Peyer's patch (tissue), 4 donors: Measurements from ENCODE around the gene SURF1. TPM values are rescaled to one million over a fixed set of nuclear protein-coding genes. Genes with fewer than 3 reads are reported as not detected.

Experiments
- DNase-seq, 3 donors: peaks; one replicate each; pipeline ENCODE4 v3.0.0-alpha.2; 2017 to 2019
- H3K27ac ChIP-seq, 4 donors: fragments of 200-600 bp; sonication (generic); one replicate each; pipeline ENCODE4 v1.5.1; 2016 to 2019
- H3K27me3 ChIP-seq, 2 donors: fragments of 200-600 bp; sonication (generic); one replicate each; pipeline ENCODE4 v1.5.1; 2019
- H3K36me3 ChIP-seq, 3 donors: fragments of 200-600 bp; sonication (generic); one replicate each; pipeline ENCODE4 v1.5.1; 2016 to 2019
- H3K4me1 ChIP-seq, 4 donors: fragments of 200-600 bp; sonication (generic); one replicate each; pipeline ENCODE4 v1.5.1; 2016 to 2019
- H3K4me3 ChIP-seq, 4 donors: fragments of 200-600 bp; sonication (generic); 1 replicate in 3 of 4; 2 replicates in 1 of 4; pipeline ENCODE4 v1.5.1; 2016 to 2019; ENCODE audit warnings: mild to moderate bottlenecking in 1 of 4
- H3K9me3 ChIP-seq, 4 donors: fragments of 200-600 bp; sonication (generic); one replicate each; pipeline ENCODE4 v1.5.1; 2016 to 2019; ENCODE audit warnings: mild to moderate bottlenecking in 1 of 4
- CTCF ChIP-seq, 6 experiments: fragments of 450-650 bp in 4 of 6; fragments of 200-600 bp in 2 of 6; sonication (generic) in 1 of 6; IDR thresholded peaks; one replicate each; pipeline ENCODE4 v1.5.1; 2017 to 2019; ENCODE audit warnings: antibody characterized with exemption in 6 of 6, mild to moderate bottlenecking in 3 of 6, moderate library complexity in 1 of 6
- POLR2A ChIP-seq, 2 donors: fragments of 450-650 bp; IDR thresholded peaks; one replicate each; pipeline ENCODE4 v1.5.1; 2017; ENCODE audit warnings: antibody characterized with exemption in 2 of 2, mild to moderate bottlenecking in 2 of 2, moderate library complexity in 2 of 2
- total RNA-seq, 4 donors: library from RNA; depleted of rRNA; stranded (reverse); fragments of >200 nt; gene quantifications; one replicate each; pipeline ENCODE4 v1.1.0, GENCODE V29; 2016

SURF1 gene
- total RNA-seq, 4 donors from 2014 or later, result 41.2 to 75.1 (median 53.4) TPM

GRCh38 chr9:133370685-133371084, 14.4 kb upstream of the SURF1 start:
- peak in 2 of 3 donors; percentile 55 to 71 for DNase-seq
- peaks cover 0 to 45% (median 0%) of the 10 kb centered on the region in 3 donors for H3K36me3 ChIP-seq
- H3K27ac ChIP-seq, result peak overlapping the region; percentile 71 to 85 (median 76)
- peak overlapping the region in 3 of 4 donors; percentile 7 to 16 (median 12) for H3K4me3 ChIP-seq
- no peaks in the 10 kb centered on the region for H3K27me3 ChIP-seq
- TF ChIP-seq POLR2A (IDR thresholded peaks at IDR 0.05), result no peak
- TF ChIP-seq CTCF (IDR thresholded peaks at IDR 0.05), result no peak
- peaks cover 18 to 82% (median 30%) of the 10 kb centered on the region in 4 donors for H3K4me1 ChIP-seq
- no peaks in the 10 kb centered on the region for H3K9me3 ChIP-seq

GRCh38 chr9:133369933-133370332, 13.6 kb upstream of the SURF1 start:
- H3K36me3 ChIP-seq, result peaks cover 0 to 53% (median 0%) of the 10 kb centered on the region in 3 donors
- H3K4me3 ChIP-seq, result peak overlapping the region in 1 of 4 donors; percentile 20
- DNase-seq, result no peak
- peaks cover 14 to 82% (median 30%) of the 10 kb centered on the region in 4 donors for H3K4me1 ChIP-seq
- H3K27ac ChIP-seq, result peak overlapping the region; percentile 71 to 85 (median 76)
- H3K27me3 ChIP-seq, result no peaks in the 10 kb centered on the region
- no peaks in the 10 kb centered on the region for H3K9me3 ChIP-seq
- TF ChIP-seq CTCF (IDR thresholded peaks at IDR 0.05), result no peak
- no peak for TF ChIP-seq POLR2A (IDR thresholded peaks at IDR 0.05)

GRCh38 chr9:133369422-133369821, 13.1 kb upstream of the SURF1 start:
- Histone ChIP-seq H3K27me3 (no peaks in the 10 kb centered on the region), H3K27ac (peak overlapping the region; percentile 13 to 85 (median 76)), H3K9me3 (no peaks in the 10 kb centered on the region), H3K36me3 (peaks cover 0 to 58% (median 0%) of the 10 kb centered on the region in 3 donors), H3K4me1 (peaks cover 14 to 77% (median 28%) of the 10 kb centered on the region in 4 donors), H3K4me3 (peak overlapping the region in 1 of 4 donors; percentile 20)
- no peak for DNase-seq
- TF ChIP-seq CTCF (IDR thresholded peaks at IDR 0.05) (no peak), POLR2A (IDR thresholded peaks at IDR 0.05) (no peak)

GRCh38 chr9:133368249-133368881, 12.1 kb upstream of the SURF1 start:
- no peaks in the 10 kb centered on the region for H3K27me3 ChIP-seq
- peak in 1 of 3 donors; percentile 78 for DNase-seq
- peak in 1 of 2 donors; percentile 13 for TF ChIP-seq POLR2A (IDR thresholded peaks at IDR 0.05)
- no peak for TF ChIP-seq CTCF (IDR thresholded peaks at IDR 0.05)
- H3K27ac ChIP-seq, result peak overlapping the region; percentile 13 to 85 (median 76)
- H3K9me3 ChIP-seq, result no peaks in the 10 kb centered on the region
- peaks cover 14 to 68% (median 25%) of the 10 kb centered on the region in 4 donors for H3K4me1 ChIP-seq
- H3K36me3 ChIP-seq, result peaks cover 0 to 67% (median 0%) of the 10 kb centered on the region in 3 donors
- peak overlapping the region in 2 of 4 donors; percentile 22 to 32 for H3K4me3 ChIP-seq

- Histone ChIP-seq H3K4me3 (peak overlapping the region in 2 of 4 donors; percentile 22 to 32), H3K27ac (peak overlapping the region in 3 of 4 donors; percentile 65 to 85 (median 71)), H3K4me1 (peaks cover 14 to 63% (median 22%) of the 10 kb centered on the region in 4 donors), H3K36me3 (peaks cover 0 to 67% (median 0%) of the 10 kb centered on the region in 3 donors), H3K27me3 (no peaks in the 10 kb centered on the region), H3K9me3 (no peaks in the 10 kb centered on the region)
- TF ChIP-seq CTCF (IDR thresholded peaks at IDR 0.05) (no peak), POLR2A (IDR thresholded peaks at IDR 0.05) (no peak)
- DNase-seq, result no peak
These were observed 11.5 kb upstream of the SURF1 start for GRCh38 chr9:133367778-133368177.
